NCI-H446 (cell line): ENCODE data around the gene ATRAID.
A peak's percentile ranks its signal among the peaks of the same experiment; 100 is the strongest.
"Not testable (repeated sequence)": the region's sequence is repeated elsewhere in the genome, so short reads cannot be mapped to it uniquely, and the experiment has no call there.

Source experiments
- DNase-seq, 2 experiments: peaks; one replicate each; lab custom pipeline; 2025; lab: John Stamatoyannopoulos, UW

The ATRAID gene

GRCh38 chr2:27194538-27195354, 17.1 kb upstream of the ATRAID start:
- DNase-seq, result no peak

DNA sequence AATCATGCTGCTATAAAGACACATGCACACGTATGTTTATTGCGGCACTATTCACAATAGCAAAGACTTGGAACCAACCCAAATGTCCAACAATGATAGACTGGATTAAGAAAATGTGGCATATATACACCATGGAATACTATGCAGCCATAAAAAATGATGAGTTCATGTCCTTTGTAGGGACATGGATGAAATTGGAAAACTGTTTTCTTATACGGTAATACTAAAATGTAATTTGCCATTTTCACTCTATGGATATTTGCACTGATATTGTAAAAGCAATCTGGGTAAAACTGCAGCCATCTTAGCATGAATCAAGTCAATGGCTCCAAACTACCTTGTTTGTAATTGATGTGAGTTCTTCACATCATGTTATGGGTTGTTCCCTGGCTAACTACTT, 16.0 kb upstream of the ATRAID start:
- not testable (repeated sequence) for DNase-seq

DNA sequence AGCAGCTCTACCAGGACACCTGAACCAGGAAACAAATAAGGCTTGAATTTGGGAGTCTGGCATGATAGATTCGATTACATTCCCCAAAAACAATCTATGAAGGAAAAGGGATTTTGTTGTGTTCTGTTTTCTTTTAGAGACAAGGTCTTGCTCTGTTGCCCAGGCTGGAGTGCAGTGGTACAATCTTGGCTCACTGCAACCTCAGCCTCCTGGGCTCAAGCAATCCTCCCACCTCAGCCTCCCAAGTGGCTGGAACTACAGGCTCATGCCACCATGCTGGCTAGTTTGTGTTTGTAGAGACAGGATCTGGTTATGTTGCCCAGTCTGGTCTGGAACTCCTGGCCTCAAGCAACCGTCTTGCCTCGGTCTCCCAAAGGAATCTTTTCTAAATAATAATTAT, 13.8 kb upstream of the ATRAID start:
- not testable (repeated sequence) for DNase-seq

DNA sequence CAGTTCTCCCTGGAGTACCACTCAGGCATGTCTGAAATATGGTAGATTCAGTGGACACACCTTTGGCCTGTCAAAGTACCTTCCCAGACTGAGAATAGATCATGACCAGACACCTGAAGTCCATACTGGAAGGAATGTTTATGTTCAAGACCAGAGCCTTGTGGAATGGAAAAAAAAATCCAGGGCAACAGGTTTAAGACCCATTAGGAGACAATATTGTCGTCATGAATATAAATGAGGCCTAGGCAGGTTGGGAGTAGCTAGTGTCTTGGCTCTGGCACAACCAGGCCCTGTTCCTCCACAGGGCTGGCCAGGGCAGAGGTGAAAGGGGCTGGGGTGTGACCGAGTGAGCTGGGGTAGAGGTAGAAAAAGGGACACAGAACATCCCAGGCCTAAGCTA, 13.2 kb upstream of the ATRAID start:
- no peak for DNase-seq

- no peak for DNase-seq
Observed at GRCh38 chr2:27199241-27199640, 12.6 kb upstream of the ATRAID start.

DNA sequence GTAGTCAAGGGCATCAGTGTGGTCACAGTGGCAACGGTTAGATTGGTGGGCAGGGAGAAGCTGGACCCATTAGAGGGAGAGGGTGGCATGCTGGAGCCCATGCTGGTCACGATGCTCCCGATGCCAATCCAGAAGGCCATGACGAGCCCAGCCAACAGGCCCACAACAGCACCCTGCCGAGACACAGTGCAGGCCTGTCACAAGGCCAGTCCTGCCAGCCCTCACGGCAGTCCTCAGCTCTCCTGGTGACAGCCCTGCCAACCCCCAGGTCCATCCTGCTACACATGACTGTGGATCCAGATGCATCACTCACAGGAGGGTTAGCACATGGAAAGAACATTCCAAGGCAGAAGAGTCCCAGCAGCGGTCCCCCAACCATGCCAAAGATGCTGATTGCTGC, 10.2 kb upstream of the ATRAID start:
- DNase-seq, result no peak

GRCh38 chr2:27202854-27203253, 9.0 kb upstream of the ATRAID start:
- no peak for DNase-seq

DNA sequence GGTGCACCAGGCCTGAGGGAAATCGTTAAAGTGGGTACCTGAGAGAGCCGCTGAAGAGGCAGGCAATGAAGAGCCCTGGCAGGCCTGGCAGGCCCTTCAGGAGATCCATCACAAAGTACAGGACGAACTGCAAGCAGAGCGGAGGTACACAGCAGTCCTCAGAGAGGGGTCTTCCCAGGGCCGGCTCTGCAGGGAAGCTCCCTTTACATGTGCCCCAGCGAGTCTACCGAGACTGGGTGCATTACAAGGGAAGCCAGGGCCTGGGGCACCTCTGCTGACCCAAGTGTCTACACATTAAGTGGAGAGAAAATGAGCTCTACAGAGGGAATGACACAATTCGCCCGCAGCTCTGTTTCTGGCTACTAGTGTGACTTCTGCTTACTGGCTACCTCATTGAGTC, 8.1 kb upstream of the ATRAID start:
- no peak for DNase-seq

- no peak for DNase-seq
Observed at GRCh38 chr2:27204566-27204965, 7.3 kb upstream of the ATRAID start.

- no peak for DNase-seq
Observed at GRCh38 chr2:27205206-27205605, 6.6 kb upstream of the ATRAID start.

- no peak for DNase-seq
Observed at GRCh38 chr2:27206346-27206745, 5.5 kb upstream of the ATRAID start.

DNA sequence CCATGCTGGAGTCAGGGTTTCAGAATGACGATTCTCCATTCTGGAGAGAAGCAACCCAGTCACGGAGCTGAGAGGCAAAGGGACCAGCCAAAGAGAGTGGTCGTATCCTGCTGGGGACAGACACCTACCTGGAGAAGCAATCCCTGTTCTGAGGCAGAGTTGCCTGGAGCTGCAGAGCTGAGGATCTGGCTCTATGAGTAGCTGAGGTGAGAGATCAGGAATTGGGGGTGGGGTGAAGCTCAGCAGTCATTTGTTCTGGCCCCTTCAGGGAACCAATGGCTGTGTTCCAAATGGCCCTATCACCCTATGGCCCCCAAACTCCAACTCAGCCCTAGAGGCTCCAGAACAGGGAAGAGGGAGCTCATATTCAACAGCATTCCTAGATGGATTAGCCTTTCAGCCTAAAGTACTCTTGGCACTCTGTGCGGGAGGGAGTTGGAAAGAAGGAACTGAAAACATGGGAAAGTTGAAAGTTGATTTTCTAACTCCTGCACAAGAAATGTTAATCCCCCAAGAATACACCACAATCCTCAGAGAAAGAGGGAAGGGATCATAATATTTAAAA, 3.3 kb upstream of the ATRAID start:
- no peak for DNase-seq

DNA sequence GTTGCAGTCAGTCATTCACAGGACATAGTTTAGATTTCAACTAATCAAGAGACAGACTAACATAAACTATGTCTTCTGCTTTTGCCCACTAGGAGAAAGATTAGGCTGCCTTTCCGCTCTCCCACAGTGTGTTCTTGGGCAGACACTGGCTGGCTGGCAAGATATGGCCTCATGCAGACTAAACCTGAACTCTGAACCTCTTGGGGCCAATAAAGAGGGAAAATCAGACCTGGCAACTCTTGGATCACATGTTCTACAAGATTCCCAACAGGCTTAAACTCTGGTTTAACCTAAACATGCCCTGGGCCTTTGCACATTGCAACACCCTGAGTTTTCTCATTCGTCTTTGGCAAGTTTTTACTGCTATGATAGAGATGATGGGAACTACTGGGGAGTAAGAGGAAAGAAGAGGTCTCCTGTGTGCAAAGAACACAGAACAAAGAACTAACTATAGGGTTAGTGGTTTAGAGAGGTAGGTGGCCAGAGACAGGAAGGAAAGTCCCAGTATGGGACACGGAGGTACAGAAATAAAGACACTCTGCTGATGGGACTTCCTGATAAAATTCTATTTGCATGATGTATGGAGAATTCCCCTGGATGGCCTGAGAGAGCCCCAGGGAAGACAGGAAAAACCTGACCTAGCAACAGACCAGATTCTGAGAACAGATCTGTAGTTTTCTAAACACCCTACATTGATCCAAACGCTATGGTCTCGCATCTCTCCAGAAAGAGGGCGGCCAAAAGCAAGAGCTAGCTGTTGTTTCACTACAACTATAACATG, 2.0 kb upstream of the ATRAID start:
- DNase-seq, result no peak

GRCh38 chr2:27211241-27211942, 449 bp upstream of the ATRAID start:
- DNase-seq, result no peak

DNA sequence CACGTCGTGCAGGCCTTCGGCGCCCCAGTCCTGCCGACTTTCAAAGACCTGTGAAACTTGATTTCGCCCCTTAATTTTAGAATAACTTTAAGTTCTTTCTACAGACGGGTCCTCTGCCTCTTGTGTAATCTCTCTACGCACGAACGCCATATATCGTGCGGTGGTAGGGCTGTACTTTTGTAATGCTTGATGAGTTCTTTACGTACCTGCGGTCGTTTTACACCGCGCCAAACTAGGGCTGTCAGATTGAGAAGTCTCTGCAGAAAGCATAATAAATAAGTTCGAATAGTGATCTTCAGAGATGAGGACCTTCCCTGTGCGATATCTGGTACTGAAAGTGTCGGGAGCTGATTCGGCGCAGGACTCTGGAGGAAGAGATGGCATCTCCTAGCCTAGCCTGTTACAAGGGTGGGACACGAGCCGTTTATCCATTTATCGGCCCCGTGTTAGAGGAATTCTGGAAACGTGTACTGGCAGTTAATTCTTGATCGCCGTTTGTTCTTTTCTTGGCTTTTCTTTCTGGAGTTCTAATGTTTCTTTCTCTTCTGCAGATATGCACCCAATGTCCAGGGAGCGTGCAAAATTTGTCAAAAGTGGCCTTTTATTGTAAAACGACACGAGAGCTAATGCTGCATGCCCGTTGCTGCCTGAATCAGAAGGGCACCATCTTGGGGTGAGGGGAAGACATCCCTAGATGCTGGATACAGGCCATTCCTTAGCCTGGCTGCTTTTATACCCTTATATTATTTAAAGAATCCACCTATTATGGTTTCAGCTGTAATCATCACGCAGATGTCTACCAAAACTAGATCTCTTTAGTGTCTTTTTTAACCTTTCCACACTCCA, 1.0 kb downstream of the ATRAID start:
- DNase-seq, result no peak

DNA sequence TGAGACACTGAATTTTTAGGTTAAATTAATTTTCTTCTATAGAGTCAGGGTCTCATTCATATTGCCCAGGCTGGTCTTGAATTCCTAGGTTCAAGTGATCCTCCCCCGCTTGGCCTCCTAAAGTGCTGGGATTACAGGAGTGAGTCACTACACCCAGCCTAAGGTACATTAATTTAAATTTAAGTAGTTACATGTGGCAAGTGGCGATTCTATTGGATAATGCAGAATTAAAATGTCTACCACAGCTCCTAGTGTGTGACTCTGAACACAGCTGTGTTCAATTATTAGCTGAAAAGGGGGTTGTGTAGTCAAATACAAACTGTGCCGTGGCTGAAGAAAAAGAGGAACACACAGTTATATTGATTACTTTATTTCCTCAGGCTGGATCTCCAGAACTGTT, 3.1 kb downstream of the ATRAID start:
- DNase-seq, result no peak

GRCh38 chr2:27216416-27217137, 4.7 kb downstream of the ATRAID start:
- no peak for DNase-seq

DNA sequence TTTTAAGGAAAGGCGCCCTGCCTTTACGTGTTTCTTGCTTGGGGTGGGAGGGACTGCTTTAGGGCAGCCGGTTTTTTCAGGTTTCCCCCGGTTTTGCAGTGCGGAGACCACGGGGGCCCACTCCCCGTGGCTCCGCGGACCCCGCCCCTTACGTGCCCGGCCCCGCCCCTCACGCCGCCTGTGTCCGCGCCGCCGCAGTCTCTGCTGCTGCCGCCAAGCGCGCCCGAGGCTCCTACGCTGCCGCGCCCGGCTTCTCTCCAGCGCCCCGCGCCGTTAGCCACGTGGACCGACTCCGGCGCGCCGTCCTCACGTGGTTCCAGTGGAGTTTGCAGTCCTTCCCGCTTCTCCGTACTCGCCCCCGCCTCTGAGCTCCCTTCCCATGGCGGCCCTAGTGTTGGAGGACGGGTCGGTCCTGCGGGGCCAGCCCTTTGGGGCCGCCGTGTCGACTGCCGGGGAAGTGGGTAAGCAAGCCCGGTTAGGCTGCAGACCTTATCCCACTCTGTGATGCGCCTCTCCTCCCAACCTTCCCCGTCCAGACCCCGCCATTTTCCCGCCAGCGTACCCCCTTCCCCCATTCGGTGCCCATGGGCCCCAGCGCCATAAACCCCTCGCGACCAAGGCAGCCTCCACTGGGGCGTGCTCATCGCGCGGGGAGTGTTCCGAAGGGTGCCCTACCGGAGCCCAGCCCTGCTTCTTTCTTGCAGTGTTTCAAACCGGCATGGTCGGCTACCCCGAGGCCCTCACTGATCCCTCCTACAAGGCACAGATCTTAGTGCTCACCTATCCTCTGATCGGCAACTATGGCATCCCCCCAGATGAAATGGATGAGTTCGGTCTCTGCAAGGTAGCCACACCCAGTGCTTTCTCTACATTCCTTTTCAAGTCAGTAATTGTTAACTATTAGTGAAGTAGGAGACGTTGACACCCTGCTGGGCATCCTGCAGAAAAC, 5.6 kb downstream of the ATRAID start, which contains the start of gene CAD:
Gene CAD, plus strand, starts transcription at position 197 of the 949 bp plus-strand sequence. Its CDS starts 183 bp downstream, at position 380.
- peak; percentile 69 to 91 for DNase-seq

- no peak for DNase-seq
Observed at GRCh38 chr2:27218614-27219013, 6.8 kb downstream of the ATRAID start.
